Measurements from ENCODE around the gene ARL4A. TPM values are rescaled to one million over a fixed set of nuclear protein-coding genes. Genes with fewer than 3 reads are reported as not detected.

The ARL4A gene
- total and polyA plus RNA-seq, 2 of the 13 experiments (the other 11 are each of a cell fraction or from before 2014, with no cell fraction given) = 10.8 to 25.6 TPM

DNA sequence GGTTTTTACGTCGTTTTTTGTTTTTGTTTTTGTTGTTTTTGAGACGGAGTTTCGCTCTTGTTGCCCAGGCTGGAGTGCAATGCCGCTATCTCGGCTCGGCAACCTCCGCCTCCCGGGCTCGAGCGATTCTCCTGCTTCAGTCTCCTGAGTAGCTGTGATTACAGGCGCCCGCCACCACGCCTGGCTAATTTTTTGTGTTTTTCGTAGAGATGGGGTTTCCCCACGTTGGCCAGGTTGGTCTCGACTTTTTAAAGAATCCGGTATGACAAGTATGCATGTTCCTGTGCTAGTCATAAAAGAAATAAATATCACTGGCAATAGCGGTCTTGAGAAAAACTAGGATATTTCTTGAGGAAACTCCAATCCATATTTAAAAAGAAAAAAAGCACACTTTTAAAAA, 2.7 kb upstream of the ARL4A start:
- H3K4me2 ChIP-seq (ENCODE audit: low read depth, low read length) = no peak overlapping the region
- in situ Hi-C loops (cut with HindIII; ENCODE audit: extremely low pct_ligation_motif_present, low pct_unique_long_range_greater_than_20kb) = loop anchor here (5.0 to 25.0 kb wide), 4 partner anchors 42 to 578 kb away; no protein-coding TSS in a partner anchor

More for the DNA sequence above, 2.7 kb upstream of the ARL4A start:
- Histone ChIP-seq H4K20me1 (ENCODE audit: insufficient read depth, low read length) (no peaks in the 10 kb centered on the region), H3K9ac (ENCODE audit: insufficient read depth, low read depth, low read length) (no peak overlapping the region), H3K27ac (ENCODE audit: extremely low read length, insufficient read depth, low read length) (no peak overlapping the region), H3K79me2 (ENCODE audit: insufficient read depth, low read length) (peaks cover 16% of the 10 kb centered on the region), H3K4me3 (replicated peaks in 1 of 3; ENCODE audit: insufficient read depth in 1 of 3, low read depth in 2 of 3, low read length in 3 of 3) (no peak overlapping the region), H2AFZ (ENCODE audit: low read length) (no peak overlapping the region), H3K9me3 (ENCODE audit: low read length) (no peaks in the 10 kb centered on the region), H3K27me3 (ENCODE audit: control insufficient read depth in 1 of 2, insufficient read depth in 2 of 2, low read length in 2 of 2) (no peaks in the 10 kb centered on the region), H3K36me3 (replicated peaks in 1 of 2; ENCODE audit: control insufficient read depth in 1 of 2, insufficient read depth in 2 of 2, low read length in 2 of 2) (no peaks in the 10 kb centered on the region), H3K4me1 (ENCODE audit: insufficient read depth, low read length) (peaks cover 48% of the 10 kb centered on the region)
- DNase-seq (ENCODE audit: low spot score) (no peak), FAIRE-seq (no peak), ATAC-seq (no peak)
- ChIA-PET CTCF (ENCODE audit: low intra/inter-chr PET ratio, low total read pairs) (interaction anchor here (2.3 kb wide), 1 partner anchor 578 kb away, joined by 9 read pairs; no protein-coding TSS in a partner anchor), POLR2A (no interaction called here)
- intact Hi-C loops (cut with micrococcal nuclease; ENCODE audit: unreplicated experiment) = no loop called here
- 92% methylated on average over 19 of the region's 19 CpGs for WGBS (ENCODE audit: low lambda C conversion rate)
- no TSS peak for BruUV-seq (replicated peaks)
- TF ChIP-seq, protein P1, sequence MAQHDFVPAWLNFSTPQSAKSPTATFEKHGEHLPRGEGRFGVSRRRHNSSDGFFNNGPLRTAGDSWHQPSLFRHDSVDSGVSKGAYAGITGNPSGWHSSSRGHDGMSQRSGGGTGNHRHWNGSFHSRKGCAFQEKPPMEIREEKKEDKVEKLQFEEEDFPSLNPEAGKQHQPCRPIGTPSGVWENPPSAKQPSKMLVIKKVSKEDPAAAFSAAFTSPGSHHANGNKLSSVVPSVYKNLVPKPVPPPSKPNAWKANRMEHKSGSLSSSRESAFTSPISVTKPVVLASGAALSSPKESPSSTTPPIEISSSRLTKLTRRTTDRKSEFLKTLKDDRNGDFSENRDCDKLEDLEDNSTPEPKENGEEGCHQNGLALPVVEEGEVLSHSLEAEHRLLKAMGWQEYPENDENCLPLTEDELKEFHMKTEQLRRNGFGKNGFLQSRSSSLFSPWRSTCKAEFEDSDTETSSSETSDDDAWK (CRISPR knock-in tag; IDR thresholded peaks at IDR 0.05) = no peak
- TF ChIP-seq EZH2 (conservative IDR thresholded peaks at IDR 0.05; ENCODE audit: low read depth, low read length) = no peak
- TF ChIP-seq ZNF207 (IDR thresholded peaks at IDR 0.05; ENCODE audit: borderline replicate concordance) = no peak
- no peak for TF ChIP-seq IKZF4 (CRISPR knock-in tag; IDR thresholded peaks at IDR 0.05; ENCODE audit: borderline replicate concordance, low read depth, not compliant biosample characterization)
- TF ChIP-seq PHB2 (IDR thresholded peaks at IDR 0.05; ENCODE audit: partially characterized antibody) = no peak
- no peak for TF ChIP-seq ZNF24 (IDR thresholded peaks at IDR 0.05)
- TF ChIP-seq, protein P2, sequence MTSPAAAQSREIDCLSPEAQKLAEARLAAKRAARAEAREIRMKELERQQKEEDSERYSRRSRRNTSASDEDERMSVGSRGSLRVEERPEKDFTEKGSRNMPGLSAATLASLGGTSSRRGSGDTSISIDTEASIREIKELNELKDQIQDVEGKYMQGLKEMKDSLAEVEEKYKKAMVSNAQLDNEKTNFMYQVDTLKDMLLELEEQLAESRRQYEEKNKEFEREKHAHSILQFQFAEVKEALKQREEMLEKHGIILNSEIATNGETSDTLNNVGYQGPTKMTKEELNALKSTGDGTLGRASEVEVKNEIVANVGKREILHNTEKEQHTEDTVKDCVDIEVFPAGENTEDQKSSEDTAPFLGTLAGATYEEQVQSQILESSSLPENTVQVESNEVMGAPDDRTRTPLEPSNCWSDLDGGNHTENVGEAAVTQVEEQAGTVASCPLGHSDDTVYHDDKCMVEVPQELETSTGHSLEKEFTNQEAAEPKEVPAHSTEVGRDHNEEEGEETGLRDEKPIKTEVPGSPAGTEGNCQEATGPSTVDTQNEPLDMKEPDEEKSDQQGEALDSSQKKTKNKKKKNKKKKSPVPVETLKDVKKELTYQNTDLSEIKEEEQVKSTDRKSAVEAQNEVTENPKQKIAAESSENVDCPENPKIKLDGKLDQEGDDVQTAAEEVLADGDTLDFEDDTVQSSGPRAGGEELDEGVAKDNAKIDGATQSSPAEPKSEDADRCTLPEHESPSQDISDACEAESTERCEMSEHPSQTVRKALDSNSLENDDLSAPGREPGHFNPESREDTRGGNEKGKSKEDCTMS (CRISPR knock-in tag; conservative IDR thresholded peaks at IDR 0.05) = no peak

Measured in HepG2 (cell line).